ENCODE results near the gene DDX21.

Gene DDX21

DNA sequence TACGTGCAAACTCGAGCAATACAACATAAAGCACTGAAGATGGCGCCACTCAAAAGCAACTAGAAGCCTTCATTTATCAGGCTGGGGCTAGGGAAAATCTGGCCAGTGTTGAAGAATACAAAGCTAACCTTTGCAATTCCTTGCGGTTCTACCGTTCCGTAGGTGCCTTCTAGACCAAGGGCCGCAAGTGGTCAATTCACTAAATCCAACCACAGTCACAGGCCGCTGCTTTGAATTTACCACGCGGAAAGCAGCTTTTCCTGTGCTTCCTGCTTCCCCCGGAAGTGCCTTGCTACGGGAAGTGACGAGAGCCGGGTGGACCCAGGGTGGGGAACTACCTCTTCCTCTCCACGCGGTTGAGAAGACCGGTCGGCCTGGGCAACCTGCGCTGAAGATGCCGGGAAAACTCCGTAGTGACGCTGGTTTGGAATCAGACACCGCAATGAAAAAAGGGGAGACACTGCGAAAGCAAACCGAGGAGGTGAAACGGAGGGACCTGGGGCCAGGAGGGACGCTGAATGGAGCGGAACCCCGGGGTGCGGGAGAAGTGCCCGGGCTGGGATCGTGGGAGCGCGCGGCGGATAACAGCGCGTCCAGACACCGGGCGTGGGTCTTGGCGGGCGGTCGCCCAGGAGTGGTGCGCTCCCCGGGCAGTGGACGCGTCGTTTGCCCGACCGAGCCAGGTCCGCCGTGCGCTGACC, at the start of gene DDX21:
TSS of gene DDX21 (plus strand) at position 339 of the 701 bp plus-strand sequence. CDS start at position 395, 56 bp downstream.
- TF ChIP-seq GATA2 (IDR thresholded peaks at IDR 0.05; ENCODE audit: low read depth, low read length) (no peak), GATA3 (IDR thresholded peaks at IDR 0.05; ENCODE audit: low read depth, low read length) (no peak)

GRCh38 chr10:68924593-68924992, 31.4 kb upstream of the DDX21 start:
- TF ChIP-seq GATA3 (IDR thresholded peaks at IDR 0.05; ENCODE audit: low read depth, low read length) (no peak), GATA2 (IDR thresholded peaks at IDR 0.05; ENCODE audit: low read depth, low read length) (no peak)

DNA sequence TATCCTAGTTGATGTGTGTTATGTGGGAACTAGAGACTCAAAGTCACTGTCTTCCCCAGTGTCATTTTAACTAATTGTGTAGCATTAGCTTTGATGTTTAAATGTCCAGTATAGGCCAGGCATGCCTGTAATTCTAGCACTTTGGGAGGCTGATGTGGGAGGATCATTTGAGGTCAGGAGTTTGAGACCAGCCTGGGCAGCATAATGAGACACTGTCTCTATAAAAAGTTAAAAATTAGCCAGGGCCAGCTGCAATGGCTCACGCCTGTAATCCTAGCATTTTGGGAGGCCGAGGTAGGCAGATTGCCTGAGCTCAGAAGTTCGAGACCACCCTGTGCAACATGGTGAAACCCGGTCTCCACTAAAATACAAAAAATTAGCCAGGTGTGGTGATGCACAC, 30.5 kb upstream of the DDX21 start:
- TF ChIP-seq GATA3 (IDR thresholded peaks at IDR 0.05; ENCODE audit: low read depth, low read length) (no peak), GATA2 (IDR thresholded peaks at IDR 0.05; ENCODE audit: low read depth, low read length) (no peak)

- TF ChIP-seq GATA2 (IDR thresholded peaks at IDR 0.05; ENCODE audit: low read depth, low read length) (no peak), GATA3 (IDR thresholded peaks at IDR 0.05; ENCODE audit: low read depth, low read length) (no peak)
These were observed 21.0 kb upstream of the DDX21 start for GRCh38 chr10:68934994-68935393.

DNA sequence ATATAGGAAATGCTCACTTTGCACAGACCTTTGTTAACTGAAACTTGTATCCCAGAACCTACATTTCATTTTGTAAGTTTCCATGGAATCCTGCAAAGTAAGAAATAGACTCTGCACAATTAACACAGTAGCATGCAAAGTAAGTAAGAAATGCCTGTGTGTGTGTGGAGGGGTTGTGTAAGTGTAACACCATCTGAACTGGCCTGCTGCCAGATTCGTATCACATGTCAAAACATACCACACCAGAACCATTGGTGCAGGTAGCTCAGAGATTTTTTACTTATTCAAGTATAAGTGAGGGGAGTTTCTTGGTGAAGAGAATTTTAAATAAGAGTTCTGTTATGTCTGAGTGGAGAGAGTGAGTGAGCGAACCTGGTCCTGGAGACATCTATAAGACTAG, 17.9 kb upstream of the DDX21 start:
- no peak for TF ChIP-seq GATA3 (IDR thresholded peaks at IDR 0.05; ENCODE audit: low read depth, low read length)

DNA sequence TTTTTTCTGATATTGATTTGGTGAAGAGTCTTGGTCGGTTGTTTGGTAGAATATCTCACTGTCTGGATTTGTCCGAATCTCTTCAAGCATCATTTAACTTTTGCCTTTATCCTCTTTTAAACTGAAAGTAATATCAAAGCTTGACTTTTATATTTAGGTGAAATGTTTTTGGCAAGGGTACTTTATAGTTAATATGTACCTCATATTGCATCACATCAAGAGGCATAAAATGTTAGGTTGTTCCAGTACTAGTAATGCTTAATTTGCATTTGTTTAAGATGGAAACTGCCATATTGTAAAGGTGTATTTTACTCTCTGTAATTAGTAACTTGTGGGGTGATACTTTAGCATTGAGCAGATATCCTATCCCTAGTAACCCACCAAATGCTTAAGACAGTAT, 17.1 kb upstream of the DDX21 start:
- TF ChIP-seq GATA3 (IDR thresholded peaks at IDR 0.05; ENCODE audit: low read depth, low read length) (no peak), GATA2 (IDR thresholded peaks at IDR 0.05; ENCODE audit: low read depth, low read length) (no peak)

- TF ChIP-seq GATA3 (IDR thresholded peaks at IDR 0.05; ENCODE audit: low read depth, low read length) (no peak), GATA2 (IDR thresholded peaks at IDR 0.05; ENCODE audit: low read depth, low read length) (no peak)
These were observed 5.4 kb upstream of the DDX21 start for GRCh38 chr10:68950598-68950997.

GRCh38 chr10:68954904-68955303, 1.1 kb upstream of the DDX21 start:
- TF ChIP-seq GATA2 (IDR thresholded peaks at IDR 0.05; ENCODE audit: low read depth, low read length) (no peak), GATA3 (IDR thresholded peaks at IDR 0.05; ENCODE audit: low read depth, low read length) (no peak)

GRCh38 chr10:68955355-68955831, 577 bp upstream of the DDX21 start:
- TF ChIP-seq GATA2 (IDR thresholded peaks at IDR 0.05; ENCODE audit: low read depth, low read length) (no peak), GATA3 (IDR thresholded peaks at IDR 0.05; ENCODE audit: low read depth, low read length) (no peak)

DNA sequence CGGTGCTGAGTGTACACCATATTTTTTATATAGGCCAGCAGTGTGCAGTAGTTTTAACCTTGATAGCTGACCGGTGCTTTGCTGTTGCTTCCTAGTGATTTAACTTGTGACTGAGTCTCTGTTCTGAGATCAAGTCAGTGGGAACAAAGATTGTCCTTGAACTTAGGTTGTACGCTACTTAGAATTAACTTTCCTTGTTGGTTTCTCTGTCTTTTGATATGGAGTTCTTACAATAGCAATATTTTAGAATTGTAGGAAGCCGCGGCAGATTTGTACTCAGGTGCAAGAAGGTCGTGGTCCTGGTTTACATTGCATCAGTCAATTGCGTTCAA, 1.3 kb downstream of the DDX21 start:
- TF ChIP-seq GATA3 (IDR thresholded peaks at IDR 0.05; ENCODE audit: low read depth, low read length) (no peak), GATA2 (IDR thresholded peaks at IDR 0.05; ENCODE audit: low read depth, low read length) (no peak)

DNA sequence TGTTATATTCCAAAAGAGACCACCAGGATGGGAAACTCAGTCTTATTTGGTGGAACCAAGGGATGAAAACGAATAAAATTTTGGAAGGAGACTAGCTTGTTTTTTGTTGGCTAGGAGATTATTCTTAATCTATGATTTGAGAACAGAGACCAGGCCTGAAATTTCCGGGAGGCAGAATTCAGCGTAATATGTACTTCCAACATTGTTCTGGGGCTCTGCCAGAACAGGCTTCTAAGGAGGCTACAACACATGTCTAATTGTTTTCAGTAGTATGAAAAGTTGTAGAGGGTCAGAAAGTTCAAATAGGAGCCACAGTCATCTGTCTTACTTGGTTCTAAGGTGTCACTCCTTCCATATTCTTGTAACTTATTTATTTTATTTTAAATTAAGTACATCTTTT, 1.7 kb downstream of the DDX21 start:
- TF ChIP-seq GATA2 (IDR thresholded peaks at IDR 0.05; ENCODE audit: low read depth, low read length) (no peak), GATA3 (IDR thresholded peaks at IDR 0.05; ENCODE audit: low read depth, low read length) (no peak)

DNA sequence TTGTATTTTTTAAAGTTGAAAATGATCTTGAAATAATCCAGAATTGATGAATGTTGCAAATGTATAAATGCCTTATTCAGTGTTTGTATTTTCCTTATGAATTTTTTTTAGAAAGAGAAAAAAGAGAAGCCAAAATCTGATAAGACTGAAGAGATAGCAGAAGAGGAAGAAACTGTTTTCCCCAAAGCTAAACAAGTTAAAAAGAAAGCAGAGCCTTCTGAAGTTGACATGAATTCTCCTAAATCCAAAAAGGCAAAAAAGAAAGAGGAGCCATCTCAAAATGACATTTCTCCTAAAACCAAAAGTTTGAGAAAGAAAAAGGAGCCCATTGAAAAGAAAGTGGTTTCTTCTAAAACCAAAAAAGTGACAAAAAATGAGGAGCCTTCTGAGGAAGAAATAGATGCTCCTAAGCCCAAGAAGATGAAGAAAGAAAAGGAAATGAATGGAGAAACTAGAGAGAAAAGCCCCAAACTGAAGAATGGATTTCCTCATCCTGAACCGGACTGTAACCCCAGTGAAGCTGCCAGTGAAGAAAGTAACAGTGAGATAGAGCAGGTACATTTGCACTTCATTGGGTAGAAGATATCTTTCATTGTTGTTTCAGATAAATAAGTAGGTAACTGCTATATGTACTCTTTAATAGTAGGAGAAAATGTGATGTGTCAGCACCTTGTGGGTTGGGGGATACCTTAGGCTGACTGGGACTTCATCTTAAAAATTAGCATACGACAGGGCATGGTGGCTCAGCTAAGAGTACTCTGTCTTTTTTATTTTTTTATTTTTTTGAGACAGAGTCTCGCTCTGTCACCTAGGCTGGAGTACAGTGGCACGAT, 3.9 kb downstream of the DDX21 start:
- no peak for TF ChIP-seq GATA3 (IDR thresholded peaks at IDR 0.05; ENCODE audit: low read depth, low read length)
- TF ChIP-seq GATA2 (IDR thresholded peaks at IDR 0.05; ENCODE audit: low read depth, low read length): no peak

DNA sequence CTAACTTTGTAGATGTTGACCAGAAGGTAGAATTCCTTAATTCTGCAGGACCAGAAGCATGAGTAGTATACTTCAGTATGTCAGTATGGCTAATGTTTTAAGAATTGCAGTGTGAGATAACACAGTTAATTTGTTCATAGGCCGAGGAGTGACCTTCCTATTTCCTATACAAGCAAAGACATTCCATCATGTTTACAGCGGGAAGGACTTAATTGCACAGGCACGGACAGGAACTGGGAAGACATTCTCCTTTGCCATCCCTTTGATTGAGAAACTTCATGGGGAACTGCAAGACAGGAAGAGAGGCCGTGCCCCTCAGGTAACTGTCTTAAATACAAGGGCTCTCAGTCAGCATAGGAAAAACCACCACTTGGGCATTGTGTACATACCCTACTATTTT, 7.2 kb downstream of the DDX21 start:
- TF ChIP-seq GATA2 (IDR thresholded peaks at IDR 0.05; ENCODE audit: low read depth, low read length) (no peak), GATA3 (IDR thresholded peaks at IDR 0.05; ENCODE audit: low read depth, low read length) (no peak)

DNA sequence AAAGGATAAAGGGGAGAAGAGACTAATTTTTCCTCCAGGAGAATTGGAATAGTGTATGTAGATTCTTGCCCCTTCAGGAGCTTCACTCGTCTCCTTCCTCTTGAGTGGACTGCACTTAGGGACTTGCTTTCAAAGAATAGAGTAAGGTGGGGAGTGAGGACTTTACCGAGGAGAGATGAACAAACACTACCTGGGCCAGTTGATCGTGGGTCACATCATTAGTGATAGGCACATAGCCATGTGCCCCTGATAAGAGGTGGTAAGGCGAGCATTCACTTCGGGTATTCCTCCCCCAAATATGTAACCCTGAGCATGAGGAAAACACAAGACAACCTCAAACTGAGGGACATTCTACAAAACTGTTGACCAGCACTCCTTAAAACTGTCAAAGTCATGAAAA, 18.0 kb downstream of the DDX21 start:
- TF ChIP-seq GATA3 (IDR thresholded peaks at IDR 0.05; ENCODE audit: low read depth, low read length) (no peak), GATA2 (IDR thresholded peaks at IDR 0.05; ENCODE audit: low read depth, low read length) (no peak)

DNA sequence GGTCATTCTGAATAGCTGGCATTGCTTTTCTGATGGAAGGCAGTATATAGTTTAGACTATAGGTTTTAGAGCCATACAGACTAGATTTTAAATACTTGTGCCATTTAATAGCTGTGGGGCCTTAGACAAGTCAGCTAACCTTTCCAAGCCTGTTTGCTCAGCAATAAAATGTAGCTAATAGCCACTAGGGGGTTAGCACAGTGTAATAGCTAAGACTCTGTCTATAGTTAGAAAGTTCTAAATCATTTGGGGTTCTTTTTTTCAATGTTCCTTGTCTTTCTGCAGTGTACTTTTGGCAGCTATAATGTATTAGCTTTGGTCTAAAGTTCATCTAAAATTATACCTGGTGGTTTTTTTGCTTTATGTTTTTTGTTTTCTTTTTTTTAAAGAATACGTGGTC, 25.1 kb downstream of the DDX21 start:
- no peak for TF ChIP-seq GATA3 (IDR thresholded peaks at IDR 0.05; ENCODE audit: low read depth, low read length)
- no peak for TF ChIP-seq GATA2 (IDR thresholded peaks at IDR 0.05; ENCODE audit: low read depth, low read length)

Measured in SH-SY5Y (cell line).